HL-60 (cell line): Measurements from ENCODE around the gene CSTF2T.

Source experiments
- DNase-seq, 2 experiments: peaks; one replicate each; pipeline ENCODE4 v3.0.0-alpha.2; 2010 to 2020; ENCODE audit warnings: low read depth in 1 of 2, low spot score in 1 of 2
- H3K27ac ChIP-seq: fragments of 250-450 bp; sonication (Bioruptor Pico); replicated peaks from 2 replicates; pipeline ENCODE4 v1.5.1; 2020; ENCODE audit warnings: mild to moderate bottlenecking, moderate library complexity
- H3K27me3 ChIP-seq: fragments of 250-450 bp; sonication (Bioruptor Pico); 2 replicates; pipeline ENCODE4 v1.5.1; 2021; ENCODE audit warnings: mild to moderate bottlenecking, moderate library complexity; ENCODE audit not compliant: insufficient read depth, poor library complexity, severe bottlenecking
- H3K4me3 ChIP-seq: replicated peaks from 2 replicates; pipeline ENCODE4 v1.5.1; 2011; ENCODE audit warnings: mild to moderate bottlenecking, control low read depth, low read length; ENCODE audit not compliant: insufficient read depth
- CTCF ChIP-seq: IDR thresholded peaks from one replicate; pipeline ENCODE4 v1.5.1; 2011; ENCODE audit warnings: low read length, control low read depth, inconsistent platforms; ENCODE audit not compliant: insufficient read depth
- GABPA ChIP-seq: IDR thresholded peaks from 2 replicates; pipeline ENCODE4 v1.6.1; 2012; ENCODE audit warnings: low read depth
- POLR2AphosphoS5 ChIP-seq: IDR thresholded peaks from 2 replicates; pipeline ENCODE4 v1.6.1; 2012; ENCODE audit warnings: low read depth
- SPI1 ChIP-seq: IDR thresholded peaks from 2 replicates; pipeline ENCODE4 v1.6.1; 2012; ENCODE audit warnings: low read depth, mild to moderate bottlenecking, borderline replicate concordance
- TF ChIP-seq, protein P1 (sequence below): IDR thresholded peaks from 2 replicates; pipeline ENCODE4 v1.6.1; 2012; ENCODE audit warnings: low read depth; ENCODE audit not compliant: insufficient replicate concordance

CSTF2T gene

DNA sequence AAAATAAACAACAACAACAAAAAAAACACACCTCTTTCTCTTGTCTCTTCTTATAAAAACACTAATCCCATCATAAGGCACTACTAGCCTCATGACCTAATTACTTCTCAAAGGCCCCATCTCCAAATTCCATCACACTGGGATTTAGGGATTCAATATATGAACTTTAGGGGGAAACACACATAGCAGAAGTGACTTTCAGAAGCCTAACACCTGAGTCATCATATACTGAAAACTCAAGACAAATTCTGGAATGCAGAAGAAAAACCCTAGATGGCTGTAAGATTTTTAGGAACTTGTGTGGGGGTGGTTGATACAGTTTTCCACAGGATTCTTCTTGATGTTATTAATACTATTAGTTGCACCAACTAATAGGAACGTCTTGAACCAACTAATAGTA, 33.7 kb upstream of the CSTF2T start:
- no peak for DNase-seq
- Histone ChIP-seq H3K4me3 (no peak overlapping the region), H3K27ac (no peak overlapping the region), H3K27me3 (no peaks in the 10 kb centered on the region)
- no peak for TF ChIP-seq CTCF
- TF ChIP-seq, protein P1, sequence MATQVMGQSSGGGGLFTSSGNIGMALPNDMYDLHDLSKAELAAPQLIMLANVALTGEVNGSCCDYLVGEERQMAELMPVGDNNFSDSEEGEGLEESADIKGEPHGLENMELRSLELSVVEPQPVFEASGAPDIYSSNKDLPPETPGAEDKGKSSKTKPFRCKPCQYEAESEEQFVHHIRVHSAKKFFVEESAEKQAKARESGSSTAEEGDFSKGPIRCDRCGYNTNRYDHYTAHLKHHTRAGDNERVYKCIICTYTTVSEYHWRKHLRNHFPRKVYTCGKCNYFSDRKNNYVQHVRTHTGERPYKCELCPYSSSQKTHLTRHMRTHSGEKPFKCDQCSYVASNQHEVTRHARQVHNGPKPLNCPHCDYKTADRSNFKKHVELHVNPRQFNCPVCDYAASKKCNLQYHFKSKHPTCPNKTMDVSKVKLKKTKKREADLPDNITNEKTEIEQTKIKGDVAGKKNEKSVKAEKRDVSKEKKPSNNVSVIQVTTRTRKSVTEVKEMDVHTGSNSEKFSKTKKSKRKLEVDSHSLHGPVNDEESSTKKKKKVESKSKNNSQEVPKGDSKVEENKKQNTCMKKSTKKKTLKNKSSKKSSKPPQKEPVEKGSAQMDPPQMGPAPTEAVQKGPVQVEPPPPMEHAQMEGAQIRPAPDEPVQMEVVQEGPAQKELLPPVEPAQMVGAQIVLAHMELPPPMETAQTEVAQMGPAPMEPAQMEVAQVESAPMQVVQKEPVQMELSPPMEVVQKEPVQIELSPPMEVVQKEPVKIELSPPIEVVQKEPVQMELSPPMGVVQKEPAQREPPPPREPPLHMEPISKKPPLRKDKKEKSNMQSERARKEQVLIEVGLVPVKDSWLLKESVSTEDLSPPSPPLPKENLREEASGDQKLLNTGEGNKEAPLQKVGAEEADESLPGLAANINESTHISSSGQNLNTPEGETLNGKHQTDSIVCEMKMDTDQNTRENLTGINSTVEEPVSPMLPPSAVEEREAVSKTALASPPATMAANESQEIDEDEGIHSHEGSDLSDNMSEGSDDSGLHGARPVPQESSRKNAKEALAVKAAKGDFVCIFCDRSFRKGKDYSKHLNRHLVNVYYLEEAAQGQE = no peak
- no peak for TF ChIP-seq POLR2AphosphoS5
- no peak for TF ChIP-seq SPI1
- TF ChIP-seq GABPA = no peak

- TF ChIP-seq, protein P1 = no peak
- no peak for TF ChIP-seq GABPA
- TF ChIP-seq CTCF = no peak
- TF ChIP-seq POLR2AphosphoS5 = no peak
- no peak for TF ChIP-seq SPI1
- no peak overlapping the region for H3K4me3 ChIP-seq
- no peak for DNase-seq
- no peaks in the 10 kb centered on the region for H3K27me3 ChIP-seq
- H3K27ac ChIP-seq = no peak overlapping the region
Measured at GRCh38 chr10:51729822-51730555, 30.6 kb upstream of the CSTF2T start.

- no peak overlapping the region for H3K27ac ChIP-seq
- TF ChIP-seq GABPA = no peak
Measured at GRCh38 chr10:51724038-51724437, 24.6 kb upstream of the CSTF2T start.

DNA sequence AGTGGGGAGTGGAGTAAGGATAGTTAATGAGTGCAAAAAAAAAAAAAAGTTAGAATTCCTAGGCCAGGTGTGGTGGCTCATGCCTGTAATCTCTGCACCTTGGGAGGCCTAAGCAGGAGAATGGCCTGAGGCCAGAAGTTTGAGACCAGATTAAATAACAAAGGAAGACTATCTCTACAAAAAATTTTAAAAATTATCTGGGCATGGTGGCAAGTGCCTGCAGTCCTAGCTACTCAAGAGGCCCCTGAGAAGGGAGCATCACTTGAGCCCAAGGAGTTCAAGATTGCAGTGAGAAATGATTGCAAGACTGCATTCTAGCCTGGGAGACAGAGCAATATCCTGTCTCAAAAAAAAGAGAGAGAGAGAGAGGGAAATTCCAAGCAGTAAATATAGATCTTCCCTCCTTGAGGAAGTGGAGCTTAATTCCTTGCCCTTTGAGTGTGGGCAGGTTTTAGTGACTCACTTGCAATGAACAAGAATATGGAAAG, 19.5 kb upstream of the CSTF2T start:
- Histone ChIP-seq H3K27me3 (no peaks in the 10 kb centered on the region), H3K27ac (no peak overlapping the region), H3K4me3 (no peak overlapping the region)
- no peak for DNase-seq
- TF ChIP-seq CTCF (no peak), GABPA (no peak), SPI1 (no peak), POLR2AphosphoS5 (no peak)
- TF ChIP-seq, protein P1 = no peak

More at GRCh38 chr10:51724038-51724437, 24.6 kb upstream of the CSTF2T start:
- no peak for DNase-seq
- H3K4me3 ChIP-seq = no peak overlapping the region
- no peaks in the 10 kb centered on the region for H3K27me3 ChIP-seq
